GM21360 (cell line): ENCODE data around the gene HS3ST5.
A peak's percentile ranks its signal among the peaks of the same experiment; 100 is the strongest.
"Not testable (repeated sequence)": the region's sequence is repeated elsewhere in the genome, so short reads cannot be mapped to it uniquely, and the experiment has no call there.

Experiments
- ATAC-seq: cut with Tn5 transposase; IDR thresholded peaks from one replicate; pipeline ENCODE4 v1.9.1; 2021; ENCODE audit warnings: mild to moderate bottlenecking, moderate library complexity; ENCODE audit not compliant: unreplicated experiment

Gene HS3ST5

GRCh38 chr6:114158411-114158810 lies 184.4 kb downstream of the HS3ST5 start:
- ATAC-seq = no peak

DNA sequence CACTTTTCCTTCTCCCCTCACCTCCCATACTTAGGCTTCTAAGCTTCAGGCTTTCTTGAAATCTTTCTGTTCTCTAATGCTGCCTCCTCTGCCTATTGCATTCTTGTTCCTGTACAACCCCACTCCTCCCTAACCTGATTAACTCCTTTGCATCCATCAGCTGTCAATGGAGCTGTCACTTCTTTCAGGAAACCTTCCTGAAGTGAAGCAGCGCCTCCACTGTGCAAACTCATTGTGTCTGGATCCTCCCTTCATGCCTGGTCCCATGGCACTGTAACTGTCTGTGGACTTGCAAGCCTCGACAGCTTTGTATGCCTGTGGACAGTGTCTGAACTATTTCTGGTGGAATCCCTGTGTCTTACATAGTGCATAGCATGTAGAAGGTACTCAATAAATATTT lies 185.0 kb downstream of the HS3ST5 start:
- no peak for ATAC-seq

DNA sequence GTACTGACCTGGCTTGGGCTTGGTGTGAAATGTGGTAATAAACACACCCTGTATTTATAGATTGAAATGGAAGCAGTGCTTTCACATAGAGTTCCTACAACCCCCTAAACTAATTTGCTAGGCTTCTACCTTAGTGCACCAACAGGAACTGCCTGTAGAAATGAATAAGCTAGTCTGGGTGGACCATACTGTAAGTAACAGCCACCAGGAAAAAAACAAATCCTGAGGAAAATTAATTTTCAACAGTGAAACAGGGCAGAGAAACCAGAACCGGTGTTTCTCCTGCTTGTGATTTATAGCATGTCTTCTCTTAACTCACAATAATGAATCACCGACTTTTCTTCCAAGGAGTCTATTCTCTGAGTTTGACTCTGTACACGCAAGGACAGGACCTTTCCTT lies 187.1 kb downstream of the HS3ST5 start:
- ATAC-seq = no peak

DNA sequence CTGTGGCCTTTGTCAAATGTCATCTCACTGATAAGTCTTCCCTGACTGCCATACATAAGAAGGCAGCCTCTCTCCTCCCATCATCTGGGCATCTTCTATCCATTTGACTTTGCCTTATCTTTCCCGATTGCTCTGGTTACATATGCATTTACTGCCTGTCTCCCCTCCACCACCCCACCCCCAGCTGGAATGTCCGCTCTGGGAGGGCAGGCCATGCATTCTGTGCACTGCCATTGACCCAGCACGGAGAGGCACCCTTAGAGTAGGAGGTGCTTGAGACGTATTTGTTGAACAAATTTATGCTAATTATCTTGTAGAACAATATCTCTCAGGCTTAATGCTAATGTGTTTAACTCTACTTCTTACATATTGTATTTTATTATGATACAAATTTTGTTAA lies 188.0 kb downstream of the HS3ST5 start:
- no peak for ATAC-seq

DNA sequence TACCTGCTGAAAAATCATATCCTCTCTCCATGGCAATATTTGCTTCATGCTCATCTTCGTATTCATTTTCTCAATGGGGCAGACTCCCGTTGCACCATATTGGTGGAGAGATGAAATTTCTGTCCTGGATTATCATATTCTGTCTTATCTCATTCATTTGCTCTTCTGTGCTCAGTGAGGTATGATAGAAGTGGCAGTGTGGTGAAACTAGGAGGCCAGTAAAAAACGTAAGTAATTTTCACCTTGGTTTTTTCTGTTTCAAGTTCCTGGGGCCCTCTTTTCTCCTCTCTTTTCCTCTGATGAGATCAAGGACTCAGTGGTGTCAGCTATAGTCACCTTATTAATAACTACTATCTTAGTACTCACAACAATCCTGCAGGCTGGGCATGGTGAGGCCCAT lies 189.4 kb downstream of the HS3ST5 start:
- ATAC-seq = no peak

DNA sequence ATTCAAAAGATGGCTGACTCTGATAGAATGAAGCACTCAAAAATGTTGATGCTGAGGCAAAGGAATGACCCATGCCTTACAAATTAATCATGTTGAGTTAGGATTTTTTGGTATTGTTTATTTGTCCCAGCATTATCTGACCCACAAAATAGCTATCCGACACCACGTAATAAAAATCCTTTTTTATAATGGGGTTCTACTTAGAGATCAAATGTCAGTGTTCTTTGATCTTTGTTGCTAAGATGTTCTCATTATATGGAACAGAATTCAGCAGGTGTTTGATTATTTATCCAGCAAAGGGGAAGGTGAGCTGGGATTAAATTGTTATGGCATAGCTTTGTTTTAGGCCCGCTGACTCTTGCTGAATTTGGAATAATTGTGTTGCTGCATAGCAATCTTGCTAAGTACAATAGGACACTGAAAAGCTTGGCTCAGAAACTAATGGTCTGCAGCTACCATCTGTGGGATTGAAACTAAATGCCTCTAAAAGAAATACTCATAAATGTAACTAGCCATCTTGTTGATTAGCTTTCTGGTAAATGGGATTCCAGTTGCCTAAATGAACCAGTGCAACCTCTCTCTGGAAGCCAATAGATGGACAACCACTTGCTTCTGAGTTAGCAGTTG lies 191.6 kb downstream of the HS3ST5 start:
- no peak for ATAC-seq

DNA sequence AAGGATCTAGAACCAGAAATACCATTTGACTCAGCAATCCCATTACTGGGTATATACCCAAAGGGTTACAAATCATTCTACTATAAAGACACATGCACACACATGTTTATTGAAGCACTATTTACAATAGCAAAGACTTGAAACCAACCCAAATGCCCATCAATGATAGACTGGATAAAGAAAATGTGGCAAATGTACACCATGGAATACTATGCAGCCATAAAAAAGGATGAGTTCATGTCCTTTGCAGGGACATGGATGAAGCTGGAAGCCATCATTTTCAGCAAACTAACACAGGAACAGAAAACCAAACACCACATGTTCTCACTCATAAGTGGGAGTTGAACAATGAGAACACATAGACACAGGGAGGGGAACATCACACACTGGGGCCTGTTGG lies 193.6 kb downstream of the HS3ST5 start:
- not testable (repeated sequence) for ATAC-seq

DNA sequence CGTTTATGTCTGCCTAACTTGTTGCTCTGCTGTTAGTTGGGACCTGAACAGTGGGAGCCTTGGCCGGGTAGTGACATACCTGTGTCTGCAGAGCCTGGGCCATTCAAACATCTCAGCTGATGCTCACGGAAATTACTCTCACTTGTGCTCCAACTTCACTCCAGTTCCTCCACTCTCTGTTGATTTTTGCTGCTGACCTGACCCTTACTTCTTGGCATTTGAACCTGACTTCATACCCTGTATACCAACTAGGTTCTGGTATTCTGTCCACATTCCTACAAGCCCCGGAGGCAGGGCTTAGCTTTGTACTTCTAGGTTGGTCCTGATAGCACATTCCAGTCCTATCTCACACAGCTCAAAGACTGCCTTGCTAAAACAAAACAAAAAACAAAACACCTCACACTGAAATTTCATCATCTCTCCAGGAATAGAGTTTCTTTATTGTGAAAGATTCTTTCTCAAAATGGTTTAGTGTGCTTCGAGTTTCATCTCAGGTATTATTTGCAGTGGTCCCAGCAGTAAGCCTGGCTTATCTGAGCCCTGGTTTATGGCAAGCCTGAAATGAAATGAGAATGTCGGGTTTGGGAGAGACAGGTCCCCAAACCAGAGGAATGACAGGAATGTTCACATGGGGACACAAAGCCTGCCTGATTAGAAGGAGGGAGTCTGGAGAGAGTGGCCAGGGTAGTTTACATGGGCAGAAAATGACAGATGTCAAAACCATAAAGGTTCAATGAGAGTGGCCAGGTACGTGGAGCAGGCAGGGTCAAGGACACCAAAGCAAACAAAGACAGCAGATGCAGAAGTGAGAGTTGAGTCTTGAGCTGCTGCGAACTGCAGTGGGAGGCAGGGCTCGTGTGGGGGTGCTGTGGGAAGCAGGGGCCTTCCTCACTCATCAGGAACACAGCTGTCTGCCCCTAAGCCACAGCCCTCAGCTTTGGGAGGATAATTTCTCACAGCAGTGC lies 197.7 kb downstream of the HS3ST5 start:
- ATAC-seq = no peak

DNA sequence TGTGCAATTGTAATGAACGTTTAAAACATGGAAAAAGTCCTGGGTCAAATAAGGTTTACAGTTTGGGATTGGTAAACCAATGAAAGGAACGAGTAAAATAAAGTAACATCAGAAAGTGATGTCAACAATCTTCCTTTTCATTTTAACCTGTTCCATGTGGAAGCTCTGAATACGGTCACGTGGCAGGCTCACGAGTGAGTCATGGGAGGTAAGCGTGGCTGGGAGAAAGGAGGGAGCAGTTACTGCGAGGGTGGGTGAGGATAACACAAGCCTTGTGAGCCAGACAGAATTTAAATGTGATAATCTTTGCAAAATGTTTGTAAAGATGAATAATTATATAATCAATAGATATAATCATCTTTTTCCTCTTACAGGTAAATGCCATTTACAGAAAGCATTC lies 200.6 kb downstream of the HS3ST5 start:
- no peak for ATAC-seq

- ATAC-seq = no peak
Observed at GRCh38 chr6:114140416-114140815, 202.4 kb downstream of the HS3ST5 start.

DNA sequence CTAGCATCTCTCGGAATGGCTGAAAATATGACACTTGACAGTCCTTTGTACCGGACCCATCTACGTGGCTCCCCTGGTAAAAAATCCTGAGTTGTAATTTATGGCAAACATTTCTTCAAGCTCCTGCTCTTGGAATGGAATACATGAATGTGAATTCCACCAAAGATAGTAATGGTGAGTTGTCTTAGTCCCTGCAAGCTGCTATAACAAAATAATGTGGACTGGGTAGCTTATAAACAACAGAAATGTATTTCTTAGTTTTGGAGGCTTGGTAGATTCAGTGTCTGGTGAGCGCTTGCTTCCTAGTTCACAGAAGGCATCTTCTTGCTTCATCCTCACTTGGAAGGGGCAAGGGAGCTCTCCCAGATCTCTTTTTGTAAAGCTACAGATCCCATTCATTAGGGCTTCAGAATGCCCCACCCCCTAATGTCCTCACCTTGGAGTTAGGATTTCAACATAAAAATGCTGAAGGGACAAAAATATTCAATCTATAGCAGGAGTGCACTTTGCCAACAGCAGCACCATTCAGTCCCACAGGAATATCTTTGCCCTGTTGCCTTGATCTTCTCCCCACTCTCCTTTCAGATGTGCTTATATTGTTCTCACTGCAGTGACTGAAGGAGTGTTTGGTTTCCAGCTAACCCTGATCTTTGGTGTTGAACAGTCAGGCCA lies 204.1 kb downstream of the HS3ST5 start:
- ATAC-seq = no peak

DNA sequence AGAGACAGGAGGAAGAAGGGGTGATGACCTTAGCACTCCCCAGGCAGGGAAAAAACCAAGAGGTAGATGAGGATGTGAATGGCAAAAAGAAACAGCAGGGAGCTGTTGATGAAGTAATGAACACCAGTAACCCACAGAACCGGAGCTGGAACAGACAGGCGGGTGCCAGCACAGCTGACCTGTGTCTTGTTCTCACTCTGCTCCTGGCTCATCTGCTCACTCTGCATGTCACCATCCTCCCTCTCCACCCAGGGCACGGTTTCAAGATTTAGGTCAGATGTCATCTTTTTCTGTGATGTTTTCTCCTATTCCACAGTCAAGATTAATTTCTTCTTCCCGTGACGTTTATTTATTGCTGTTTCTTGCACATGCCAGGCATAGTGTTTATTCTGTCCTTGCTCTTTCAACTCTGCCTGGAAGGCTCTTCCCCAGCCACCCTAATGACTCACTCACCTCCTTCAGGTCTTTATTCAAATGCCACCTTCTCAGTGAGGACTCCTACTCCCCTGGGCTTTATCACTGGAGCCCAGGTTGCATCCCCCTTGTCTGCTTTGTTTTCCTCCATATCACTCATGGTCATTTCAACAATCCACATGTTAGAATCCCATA lies 207.4 kb downstream of the HS3ST5 start:
- no peak for ATAC-seq

DNA sequence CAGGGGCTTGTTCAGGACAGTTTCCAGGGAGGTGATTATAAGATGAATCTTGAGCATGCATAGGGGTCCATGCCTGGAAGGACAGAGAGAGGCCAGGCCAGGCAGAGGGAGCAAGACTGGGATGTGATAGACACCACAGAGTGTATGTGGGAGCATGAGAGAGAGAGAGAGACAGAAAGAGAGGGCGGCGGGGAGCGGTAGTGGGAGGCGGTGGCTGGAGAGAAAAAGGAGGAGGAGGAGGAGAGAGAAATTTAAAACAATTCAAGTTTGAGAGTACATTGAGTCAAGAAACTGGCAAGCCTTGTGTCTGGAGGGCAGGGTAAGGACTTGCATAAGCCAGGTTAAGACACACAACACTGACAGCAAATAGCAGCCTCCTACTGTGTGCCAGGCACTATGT lies 209.0 kb downstream of the HS3ST5 start:
- ATAC-seq = no peak

- ATAC-seq = no peak
Observed at GRCh38 chr6:114131945-114132344, 210.9 kb downstream of the HS3ST5 start.

GRCh38 chr6:114125576-114125975 lies 217.2 kb downstream of the HS3ST5 start:
- ATAC-seq = no peak

DNA sequence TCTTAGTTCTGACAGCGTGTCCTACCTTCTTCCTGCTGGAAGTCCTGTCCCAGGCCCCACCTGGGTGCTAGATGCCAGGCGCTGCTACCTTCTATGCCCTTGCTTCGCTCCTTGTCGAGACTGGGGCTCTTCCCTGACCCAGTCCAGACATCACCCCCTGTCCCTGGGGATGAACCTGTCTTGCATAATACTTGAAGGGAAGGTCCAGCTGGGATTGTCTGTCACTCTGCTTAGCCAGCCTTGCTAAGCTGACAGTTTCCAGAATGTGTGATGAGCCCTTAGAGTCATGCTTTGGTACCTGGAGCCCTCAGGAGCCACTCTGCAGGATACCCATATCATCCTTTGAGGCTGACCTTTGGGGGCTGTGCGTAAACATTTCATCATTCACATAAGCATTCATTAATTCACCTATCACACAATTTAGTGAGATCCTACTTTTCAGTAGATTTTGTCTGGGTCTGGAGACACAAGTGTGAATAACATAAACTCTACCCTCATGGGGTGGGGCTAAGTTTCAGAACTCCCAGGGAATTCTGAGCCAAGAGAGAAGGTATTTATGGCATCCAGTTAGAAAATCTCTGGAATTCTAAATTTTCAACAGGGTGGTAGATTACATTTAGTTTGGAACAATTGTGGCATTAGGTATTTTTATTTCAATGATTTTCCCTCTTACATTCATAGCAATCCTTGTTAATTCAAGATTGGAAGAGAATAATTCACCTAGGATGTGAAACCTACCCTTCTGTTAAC lies 220.7 kb downstream of the HS3ST5 start:
- no peak for ATAC-seq

GRCh38 chr6:114119056-114119455 lies 223.8 kb downstream of the HS3ST5 start:
- no peak for ATAC-seq

DNA sequence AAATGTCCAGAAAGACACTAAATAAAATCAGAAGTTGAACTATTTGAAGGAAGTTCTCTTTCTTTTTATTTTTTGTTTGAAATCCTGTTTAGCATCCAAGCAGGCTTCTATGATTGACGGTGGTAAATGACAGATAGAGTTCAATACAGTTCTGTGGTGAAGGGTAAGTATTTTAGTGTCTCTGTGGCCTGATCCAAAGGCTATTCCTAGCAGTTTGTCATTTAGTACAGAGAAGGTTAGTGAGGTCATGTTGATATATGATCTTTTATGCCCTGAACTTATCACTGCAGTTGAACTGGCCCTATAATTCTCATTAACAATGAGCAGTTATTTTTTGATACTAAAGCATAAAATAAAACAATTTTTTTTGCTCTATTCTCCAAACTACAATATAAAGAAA lies 227.2 kb downstream of the HS3ST5 start:
- no peak for ATAC-seq

GRCh38 chr6:114108119-114109002 lies 234.5 kb downstream of the HS3ST5 start:
- ATAC-seq = peak; percentile 75

GRCh38 chr6:114106020-114106419 lies 236.8 kb downstream of the HS3ST5 start:
- no peak for ATAC-seq
